HTR-8/SVneo (cell line): ENCODE data around the gene HHLA2.
A peak's percentile ranks its signal among the peaks of the same experiment; 100 is the strongest.

Experiments used
- DNase-seq: peaks from one replicate; pipeline ENCODE4 v3.0.0; 2011; ENCODE audit warnings: low spot score, mixed read lengths; ENCODE audit not compliant: insufficient read length
- FAIRE-seq: peaks from 2 replicates; lab custom pipeline; 2011; peaks lifted over from hg19 to GRCh38; lab: Jason Lieb, UNC

The HHLA2 gene

GRCh38 chr3:108412121-108412750 lies 115.9 kb downstream of the HHLA2 start:
- FAIRE-seq: no peak
- DNase-seq: no peak

- DNase-seq (no peak), FAIRE-seq (peak; percentile 4)
Observed at GRCh38 chr3:108414007-108414406, 117.7 kb downstream of the HHLA2 start.

- DNase-seq (no peak), FAIRE-seq (no peak)
Observed at GRCh38 chr3:108415661-108416060, 119.3 kb downstream of the HHLA2 start.

- DNase-seq: no peak
- FAIRE-seq: no peak
Observed at GRCh38 chr3:108416111-108416869, 119.9 kb downstream of the HHLA2 start.

- FAIRE-seq: no peak
- DNase-seq: no peak
Observed at GRCh38 chr3:108420926-108421325, 124.6 kb downstream of the HHLA2 start.
